ENCODE measurements around the gene CYTH1.

The CYTH1 gene

DNA sequence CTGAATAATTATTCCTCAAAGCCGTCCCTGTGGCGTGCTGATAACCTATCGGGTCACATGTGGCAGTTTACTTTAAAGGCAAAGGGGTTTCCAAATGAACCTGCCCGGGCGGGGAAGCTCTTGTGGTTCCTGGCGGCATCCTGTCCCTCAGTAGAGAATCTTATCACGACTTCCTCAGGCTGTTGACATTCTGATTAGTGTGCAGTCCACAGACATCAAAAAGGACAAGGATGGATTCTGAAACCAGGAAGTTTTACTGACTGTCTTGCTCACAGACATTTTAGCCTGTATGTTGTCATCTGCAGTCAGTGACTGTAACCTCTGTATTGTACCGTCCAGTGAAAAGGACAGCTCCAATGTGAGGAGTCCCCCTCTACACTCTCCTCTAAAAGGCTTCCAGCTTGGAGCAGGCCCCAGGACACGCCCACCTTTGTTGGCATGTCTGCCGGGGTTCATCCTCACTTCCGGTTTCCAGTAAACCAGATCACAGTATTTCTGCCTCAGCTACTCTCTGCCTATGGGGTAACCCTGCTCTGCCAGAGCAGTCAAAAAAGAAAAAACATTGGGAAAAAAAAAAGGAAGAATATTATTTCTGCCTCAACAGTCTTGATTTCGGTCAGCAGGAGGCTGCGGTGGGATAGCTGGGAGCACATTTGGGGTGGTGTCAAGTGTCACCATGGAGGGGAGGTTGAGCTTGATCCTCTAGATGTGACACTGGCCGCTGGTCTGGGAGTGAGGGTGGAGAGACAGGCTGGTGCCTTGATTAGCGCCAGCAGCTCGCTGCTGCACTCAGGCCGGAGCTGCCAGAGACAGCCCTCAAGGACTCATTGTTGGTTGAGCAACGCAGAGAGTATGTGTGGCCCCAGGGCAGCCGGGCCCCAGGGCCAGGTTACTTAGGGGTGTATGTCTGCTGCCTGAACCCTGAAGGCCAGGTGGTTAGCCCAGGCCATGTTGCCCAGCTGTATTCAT, 115.8 kb downstream of the CYTH1 start:
- no peak for DNase-seq

DNA sequence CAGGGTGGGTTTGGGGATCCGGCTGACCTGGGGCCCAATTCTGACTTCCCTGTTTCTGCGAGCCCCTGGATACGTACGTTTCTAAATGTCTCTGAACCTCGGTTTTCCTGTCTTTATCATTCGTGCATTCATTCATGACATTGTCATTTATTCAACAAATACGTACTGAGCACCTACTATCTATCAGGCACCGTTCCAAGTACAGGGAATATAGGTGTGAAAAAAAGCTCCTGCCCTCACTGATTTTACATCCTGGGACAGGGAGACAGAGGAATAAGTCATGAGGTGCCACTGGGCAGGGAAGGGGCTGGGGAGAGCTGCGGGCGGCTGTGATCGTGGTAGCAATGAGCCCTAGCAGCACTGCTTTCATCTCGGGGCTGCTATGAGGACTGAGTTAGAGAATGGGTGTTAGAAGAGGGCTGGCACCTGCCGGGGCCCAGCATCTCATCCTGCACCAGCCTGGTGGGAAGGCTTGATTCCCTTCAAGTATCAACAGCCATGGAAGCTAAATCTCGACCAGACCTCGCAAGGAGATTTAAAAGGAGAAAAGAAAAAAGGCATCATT, 116.6 kb downstream of the CYTH1 start:
- DNase-seq: no peak

GRCh38 chr17:78664476-78665386, 117.3 kb downstream of the CYTH1 start:
- DNase-seq: no peak

GRCh38 chr17:78661093-78661770, 120.8 kb downstream of the CYTH1 start:
- no peak for DNase-seq

GRCh38 chr17:78659546-78659945, 122.5 kb downstream of the CYTH1 start:
- DNase-seq: no peak

DNA sequence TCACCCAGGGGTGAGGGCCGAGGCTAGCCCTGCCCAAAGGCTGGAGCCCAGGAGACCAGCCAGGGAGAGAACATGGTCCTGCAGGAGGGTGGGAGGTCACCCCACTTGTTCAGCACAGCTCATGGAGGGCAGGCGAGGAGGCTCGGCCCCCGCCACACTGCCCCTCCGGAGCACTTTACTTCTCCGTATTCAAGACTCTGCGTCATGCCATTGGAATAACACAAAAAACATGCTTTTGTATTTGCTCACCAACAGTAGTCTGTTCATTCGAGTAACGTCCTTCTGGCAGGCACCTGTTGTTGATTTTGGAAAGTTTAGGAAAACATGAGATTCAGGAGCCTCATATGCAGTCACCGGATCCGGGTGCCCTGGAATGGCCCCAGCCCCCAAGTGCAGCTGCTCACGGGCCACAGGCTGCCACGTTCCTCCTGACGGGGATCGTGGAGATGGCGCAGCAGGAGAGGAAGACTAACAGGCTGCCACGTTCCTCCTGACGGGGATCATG, 123.7 kb downstream of the CYTH1 start:
- no peak for DNase-seq

- DNase-seq: no peak
These were observed 126.7 kb downstream of the CYTH1 start for GRCh38 chr17:78655251-78655940.

DNA sequence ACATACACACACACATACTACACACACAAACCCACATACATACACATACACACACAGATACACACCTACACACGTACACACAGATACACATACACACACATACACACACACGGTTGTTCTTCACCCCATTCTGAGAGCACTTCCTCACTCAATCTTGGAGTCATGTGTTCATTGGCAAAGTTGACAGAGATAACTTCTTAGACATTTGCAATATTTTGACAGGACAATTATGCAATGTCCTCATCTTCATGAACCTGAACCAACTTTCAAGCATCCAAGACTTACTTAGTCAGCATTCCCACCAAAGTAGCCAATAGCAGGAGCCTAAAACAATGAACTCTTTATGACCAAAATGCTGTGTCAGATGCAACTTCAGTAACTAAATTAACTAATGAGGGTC, 127.7 kb downstream of the CYTH1 start:
- DNase-seq: no peak

DNA sequence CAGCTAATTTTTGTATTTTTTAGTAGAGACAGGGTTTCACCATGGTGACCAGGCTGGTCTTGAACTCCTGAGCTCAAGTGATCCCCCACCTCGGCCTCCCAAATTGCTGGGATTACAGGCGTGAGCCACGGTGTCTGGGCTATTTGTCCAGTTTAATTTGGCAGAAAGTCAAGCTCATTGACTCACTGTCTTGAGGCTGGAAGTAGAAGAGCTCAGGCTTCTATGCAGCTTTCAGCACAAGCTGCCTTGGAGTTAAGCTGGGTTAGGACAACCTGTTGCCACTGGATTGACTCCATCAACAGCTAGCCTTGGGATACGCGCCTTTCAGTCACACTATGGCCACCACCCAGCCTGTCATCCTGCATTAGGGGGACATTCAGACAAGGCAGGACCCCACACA, 128.7 kb downstream of the CYTH1 start:
- DNase-seq: no peak

DNA sequence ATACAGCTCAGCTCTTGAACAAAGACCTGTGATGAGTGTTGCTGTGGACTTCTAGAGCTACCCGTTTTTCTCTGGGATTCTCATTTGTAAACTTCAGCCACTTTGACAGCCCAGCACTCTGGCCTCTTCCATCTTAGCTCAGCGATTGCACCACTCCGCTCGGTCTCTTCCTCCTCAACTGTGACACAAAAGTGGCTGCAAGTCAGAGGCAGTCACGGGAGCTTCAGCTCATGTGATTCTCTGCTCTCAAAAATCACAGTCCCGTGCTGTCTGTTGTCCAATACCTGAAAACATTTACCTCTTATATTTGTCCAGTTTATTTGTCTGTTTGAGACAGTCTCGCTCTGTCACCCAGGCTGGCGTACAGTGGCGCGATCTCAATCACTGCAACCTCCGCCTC, 129.2 kb downstream of the CYTH1 start:
- DNase-seq: no peak

GRCh38 chr17:78652024-78652423, 130.0 kb downstream of the CYTH1 start:
- DNase-seq: no peak

DNA sequence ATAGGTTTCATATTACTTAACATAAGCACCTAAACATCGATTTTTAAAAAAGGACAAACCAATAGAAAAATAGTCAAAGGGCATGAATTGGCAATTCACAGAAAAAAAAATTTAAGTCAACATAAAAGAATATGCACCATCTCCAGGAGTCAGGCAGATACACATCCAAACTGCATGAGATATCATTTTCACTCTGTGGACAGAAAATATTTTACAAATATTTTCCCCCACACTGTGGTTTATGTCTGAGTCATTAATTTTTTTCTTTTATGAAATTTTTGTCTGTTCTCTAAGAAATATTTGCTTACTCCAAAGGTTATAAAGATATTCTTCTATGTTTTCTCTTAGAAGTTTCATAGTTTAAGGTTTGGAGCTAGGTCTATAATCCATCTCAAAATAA, 130.5 kb downstream of the CYTH1 start:
- no peak for DNase-seq

DNA sequence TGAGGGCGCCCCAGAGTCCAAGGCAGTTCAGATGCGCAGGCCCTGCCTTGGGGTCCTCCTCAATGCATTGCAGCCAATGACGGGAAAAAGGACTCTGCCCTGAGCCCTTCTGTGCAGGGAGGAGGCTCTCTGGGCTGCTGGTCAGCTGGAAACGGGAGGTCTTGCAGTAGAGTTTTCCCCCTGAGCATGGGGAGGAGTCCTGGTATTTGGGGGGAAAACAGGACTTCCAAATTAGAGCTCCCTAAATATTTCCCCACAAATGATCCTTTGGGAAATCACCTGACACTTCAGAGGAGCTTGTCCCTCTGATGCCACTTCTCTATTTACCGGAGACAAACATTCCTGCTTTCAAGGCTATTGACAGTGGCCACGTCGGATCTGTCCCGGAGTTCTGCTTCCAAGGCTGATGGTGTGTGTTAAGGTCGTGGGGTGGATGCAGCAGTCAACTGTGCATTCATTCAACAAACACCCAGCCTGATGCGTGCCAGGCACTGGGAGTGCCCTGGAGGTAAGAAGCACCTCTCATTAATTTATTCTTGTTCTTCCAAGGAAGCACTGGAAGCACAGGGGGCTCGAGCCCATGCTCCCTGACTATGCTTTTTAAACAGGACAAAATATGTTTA, 131.9 kb downstream of the CYTH1 start:
- no peak for DNase-seq

GRCh38 chr17:78648293-78648692, 133.8 kb downstream of the CYTH1 start:
- DNase-seq: no peak

GRCh38 chr17:78647032-78647431, 135.0 kb downstream of the CYTH1 start:
- no peak for DNase-seq

GRCh38 chr17:78645421-78646295, 136.4 kb downstream of the CYTH1 start:
- DNase-seq: no peak

GRCh38 chr17:78644931-78645351, 137.1 kb downstream of the CYTH1 start:
- no peak for DNase-seq

DNA sequence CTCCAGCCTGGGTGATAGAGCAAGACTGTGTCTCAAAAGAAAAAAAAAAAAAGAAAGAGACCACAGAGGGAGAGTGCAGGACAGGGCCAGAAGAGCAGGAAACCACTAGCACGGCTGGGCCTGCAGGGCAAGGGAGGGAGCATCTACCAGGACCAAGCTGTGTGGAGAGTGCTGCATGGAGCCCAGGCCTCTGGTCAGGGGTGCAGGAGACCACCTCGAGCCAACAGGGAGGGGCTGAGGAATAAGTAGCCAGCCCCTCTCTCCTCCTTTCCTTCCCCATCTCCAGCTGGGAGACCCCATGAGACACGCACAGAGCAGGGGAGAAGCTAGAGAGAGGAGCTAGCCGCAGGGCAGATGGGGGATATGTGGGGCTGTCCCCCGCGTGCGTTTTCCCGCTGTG, 137.8 kb downstream of the CYTH1 start:
- no peak for DNase-seq

- DNase-seq: no peak
These were observed 138.7 kb downstream of the CYTH1 start for GRCh38 chr17:78643326-78643725.

DNA sequence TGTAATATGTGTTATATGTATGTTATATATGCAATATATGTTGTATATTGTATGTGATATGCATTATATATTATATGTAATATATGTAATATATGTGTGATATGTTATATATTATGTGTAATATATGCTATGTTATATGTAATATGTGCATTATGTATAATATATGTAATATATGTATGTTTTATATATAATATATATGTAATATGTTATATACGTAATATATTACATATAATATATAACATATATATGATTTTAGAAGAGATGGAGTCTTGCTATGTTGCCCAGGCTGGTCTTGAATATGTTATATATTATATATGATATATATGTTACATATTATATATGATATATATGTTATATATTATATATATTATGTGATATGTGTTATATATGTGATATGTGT, 139.4 kb downstream of the CYTH1 start:
- DNase-seq: no peak

Measured in amniotic stem cell (primary cell).